Panc1 (cell line): Measurements from ENCODE around the gene HPCAL1.

ENCODE experiments used
- CTCF ChIP-seq: fragments of 450-650 bp; IDR thresholded peaks from 2 replicates; pipeline ENCODE4 v1.5.1; 2017; ENCODE audit warnings: mild to moderate bottlenecking
- POLR2AphosphoS5 ChIP-seq: IDR thresholded peaks from 2 replicates; pipeline ENCODE4 v1.6.1; 2012; ENCODE audit warnings: mild to moderate bottlenecking, low read depth, low read length, moderate library complexity
- SIN3A ChIP-seq: IDR thresholded peaks from 2 replicates; pipeline ENCODE4 v1.6.1; 2012; ENCODE audit warnings: low read depth, mild to moderate bottlenecking, low read length, moderate library complexity, borderline replicate concordance; ENCODE audit not compliant: insufficient read depth
- TCF7L2 ChIP-seq: IDR thresholded peaks from 2 replicates; pipeline ENCODE4 v1.6.1; 2011; ENCODE audit warnings: mild to moderate bottlenecking, low read depth, low read length, inconsistent platforms
- TF ChIP-seq, protein P1 (sequence below), 2 experiments: IDR thresholded peaks; 2 replicates each; pipeline ENCODE4 v1.6.1; 2011 to 2012; ENCODE audit warnings: low read depth in 2 of 2, control low read depth in 1 of 2, low read length in 1 of 2, mild to moderate bottlenecking in 1 of 2, moderate library complexity in 1 of 2; ENCODE audit not compliant: insufficient read depth in 1 of 2

GRCh38 chr2:10272464-10272863, 30.2 kb upstream of the HPCAL1 start:
- no peak for TF ChIP-seq CTCF
- no peak for TF ChIP-seq POLR2AphosphoS5
- no peak for TF ChIP-seq SIN3A
- TF ChIP-seq, protein P1, sequence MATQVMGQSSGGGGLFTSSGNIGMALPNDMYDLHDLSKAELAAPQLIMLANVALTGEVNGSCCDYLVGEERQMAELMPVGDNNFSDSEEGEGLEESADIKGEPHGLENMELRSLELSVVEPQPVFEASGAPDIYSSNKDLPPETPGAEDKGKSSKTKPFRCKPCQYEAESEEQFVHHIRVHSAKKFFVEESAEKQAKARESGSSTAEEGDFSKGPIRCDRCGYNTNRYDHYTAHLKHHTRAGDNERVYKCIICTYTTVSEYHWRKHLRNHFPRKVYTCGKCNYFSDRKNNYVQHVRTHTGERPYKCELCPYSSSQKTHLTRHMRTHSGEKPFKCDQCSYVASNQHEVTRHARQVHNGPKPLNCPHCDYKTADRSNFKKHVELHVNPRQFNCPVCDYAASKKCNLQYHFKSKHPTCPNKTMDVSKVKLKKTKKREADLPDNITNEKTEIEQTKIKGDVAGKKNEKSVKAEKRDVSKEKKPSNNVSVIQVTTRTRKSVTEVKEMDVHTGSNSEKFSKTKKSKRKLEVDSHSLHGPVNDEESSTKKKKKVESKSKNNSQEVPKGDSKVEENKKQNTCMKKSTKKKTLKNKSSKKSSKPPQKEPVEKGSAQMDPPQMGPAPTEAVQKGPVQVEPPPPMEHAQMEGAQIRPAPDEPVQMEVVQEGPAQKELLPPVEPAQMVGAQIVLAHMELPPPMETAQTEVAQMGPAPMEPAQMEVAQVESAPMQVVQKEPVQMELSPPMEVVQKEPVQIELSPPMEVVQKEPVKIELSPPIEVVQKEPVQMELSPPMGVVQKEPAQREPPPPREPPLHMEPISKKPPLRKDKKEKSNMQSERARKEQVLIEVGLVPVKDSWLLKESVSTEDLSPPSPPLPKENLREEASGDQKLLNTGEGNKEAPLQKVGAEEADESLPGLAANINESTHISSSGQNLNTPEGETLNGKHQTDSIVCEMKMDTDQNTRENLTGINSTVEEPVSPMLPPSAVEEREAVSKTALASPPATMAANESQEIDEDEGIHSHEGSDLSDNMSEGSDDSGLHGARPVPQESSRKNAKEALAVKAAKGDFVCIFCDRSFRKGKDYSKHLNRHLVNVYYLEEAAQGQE (IDR thresholded peaks at IDR 0.05; ENCODE audit: insufficient read depth in 1 of 2, low read depth in 2 of 2, low read length in 1 of 2), result no peak
- no peak for TF ChIP-seq TCF7L2
